ENCODE measurements around the gene RANBP9. TPM values are rescaled to one million over a fixed set of nuclear protein-coding genes. Genes with fewer than 3 reads are reported as not detected.

The RANBP9 gene
- total RNA-seq: 40.2 TPM
- long read RNA-seq, transcript RANBP9-201 (14 exons, 3,113 nt): major isoform, 24 of 37 reads
- long read RNA-seq, partial matches to known transcripts: 4 of 37 reads
- long read RNA-seq, other reads (novel, unspliced or antisense): 8 of 37 reads

- intact Hi-C loops (cut with DNase I): loop anchor here (2.0 to 5.0 kb wide), 3 partner anchors 50 to 100 kb away; partner anchors contain the start of genes MCUR1 and NOL7
- peak; percentile 92 for DNase-seq (ENCODE audit: low spot score)
These were observed at the start of gene RANBP9 for GRCh38 chr6:13711733-13712598. TSS of gene RANBP9 (minus strand) at chr6:13711835. CDS start at chr6:13711505, 330 bp downstream.

GRCh38 chr6:13760307-13761304 lies 49.0 kb upstream of the RANBP9 start:
- intact Hi-C loops (cut with DNase I): loop anchor here (5.0 kb wide), 2 partner anchors 48 to 143 kb away; partner anchors contain the start of genes NOL7 and RANBP9
- DNase-seq (ENCODE audit: low spot score): no peak

- intact Hi-C loops (cut with DNase I): no loop called here
- DNase-seq (ENCODE audit: low spot score): no peak
These were observed 47.4 kb upstream of the RANBP9 start for GRCh38 chr6:13759025-13759424.

- DNase-seq (ENCODE audit: low spot score): no peak
- intact Hi-C loops (cut with DNase I): no loop called here
These were observed 43.0 kb upstream of the RANBP9 start for GRCh38 chr6:13754644-13755043.

GRCh38 chr6:13743736-13744127 lies 32.1 kb upstream of the RANBP9 start:
- intact Hi-C loops (cut with DNase I): no loop called here
- DNase-seq (ENCODE audit: low spot score): no peak

- intact Hi-C loops (cut with DNase I): no loop called here
- DNase-seq (ENCODE audit: low spot score): no peak
These were observed 31.5 kb upstream of the RANBP9 start for GRCh38 chr6:13742961-13743735.

- intact Hi-C loops (cut with DNase I): no loop called here
- DNase-seq (ENCODE audit: low spot score): no peak
These were observed 29.7 kb upstream of the RANBP9 start for GRCh38 chr6:13741365-13741764.

GRCh38 chr6:13735031-13735430 lies 23.4 kb upstream of the RANBP9 start:
- DNase-seq (ENCODE audit: low spot score): no peak
- intact Hi-C loops (cut with DNase I): no loop called here

- peak; percentile 81 for DNase-seq (ENCODE audit: low spot score)
- intact Hi-C loops (cut with DNase I): no loop called here
These were observed 21.7 kb upstream of the RANBP9 start for GRCh38 chr6:13733178-13733887.

- intact Hi-C loops (cut with DNase I): no loop called here
These were observed 19.1 kb upstream of the RANBP9 start for GRCh38 chr6:13730704-13731103.

GRCh38 chr6:13729891-13730290 lies 18.3 kb upstream of the RANBP9 start:
- intact Hi-C loops (cut with DNase I): no loop called here
- DNase-seq (ENCODE audit: low spot score): no peak

More at GRCh38 chr6:13730704-13731103, 19.1 kb upstream of the RANBP9 start:
- no peak for DNase-seq (ENCODE audit: low spot score)

- intact Hi-C loops (cut with DNase I): no loop called here
- no peak for DNase-seq (ENCODE audit: low spot score)
These were observed 13.9 kb upstream of the RANBP9 start for GRCh38 chr6:13725570-13725969.

- no peak for DNase-seq (ENCODE audit: low spot score)
- intact Hi-C loops (cut with DNase I): no loop called here
These were observed 13.4 kb upstream of the RANBP9 start for GRCh38 chr6:13725052-13725451.

GRCh38 chr6:13724182-13724581 lies 12.5 kb upstream of the RANBP9 start:
- DNase-seq (ENCODE audit: low spot score): no peak
- intact Hi-C loops (cut with DNase I): no loop called here

GRCh38 chr6:13722880-13723279 lies 11.2 kb upstream of the RANBP9 start:
- intact Hi-C loops (cut with DNase I): no loop called here
- DNase-seq (ENCODE audit: low spot score): no peak

- intact Hi-C loops (cut with DNase I): no loop called here
- DNase-seq (ENCODE audit: low spot score): no peak
These were observed 6.5 kb upstream of the RANBP9 start for GRCh38 chr6:13718123-13718458.

- no peak for DNase-seq (ENCODE audit: low spot score)
- intact Hi-C loops (cut with DNase I): no loop called here
These were observed 5.3 kb upstream of the RANBP9 start for GRCh38 chr6:13716955-13717295.

GRCh38 chr6:13716225-13716954 lies 4.8 kb upstream of the RANBP9 start:
- intact Hi-C loops (cut with DNase I): no loop called here
- DNase-seq (ENCODE audit: low spot score): no peak
